Subcutaneous adipose tissue (tissue), 4 donors: ENCODE data around the gene FAM124A. TPM values are rescaled to one million over a fixed set of nuclear protein-coding genes. Genes with fewer than 3 reads are reported as not detected.

Experiments
- total RNA-seq, 4 donors: library from RNA; depleted of rRNA; stranded (reverse); fragments of >200 nt; gene quantifications; one replicate each; pipeline ENCODE4 v1.1.0, GENCODE V29; 2016
- TF ChIP-seq, protein P1 (sequence below): fragments of 450-650 bp; IDR thresholded peaks from one replicate; pipeline ENCODE4 v1.5.1; 2016; ENCODE audit warnings: low read depth, mild to moderate bottlenecking, control low read depth, antibody characterized with exemption, moderate library complexity

The FAM124A gene
- total RNA-seq, 4 donors from 2014 or later, result 3.2 to 8.1 (median 5.8) TPM

DNA sequence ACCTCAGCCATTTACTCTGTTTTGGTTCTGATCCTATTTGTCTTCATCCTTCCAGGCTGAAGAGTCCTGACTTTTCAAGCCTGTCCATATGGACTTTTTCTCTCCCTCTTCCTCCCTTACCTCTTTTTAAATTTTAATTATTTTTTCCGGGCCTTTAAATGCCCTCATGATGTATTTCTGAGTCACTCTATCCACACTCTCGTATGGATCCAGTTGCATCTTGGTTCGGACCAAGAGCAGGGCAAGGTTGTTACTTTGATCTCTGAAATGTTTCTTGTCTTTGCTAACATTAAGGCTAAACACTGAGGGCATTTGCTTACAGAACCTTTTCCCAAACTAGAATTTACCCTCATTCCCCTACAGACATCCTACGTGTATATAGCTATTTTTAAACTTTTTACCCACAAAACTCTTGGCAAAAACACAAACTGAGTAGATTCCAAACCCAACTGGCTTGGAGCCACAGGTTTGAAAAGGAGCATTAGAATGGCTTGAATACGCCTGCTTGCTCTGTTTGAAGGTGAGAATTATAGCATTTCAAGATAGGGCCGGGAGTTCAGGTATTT lies 69.9 kb downstream of the FAM124A start:
- TF ChIP-seq, protein P1, sequence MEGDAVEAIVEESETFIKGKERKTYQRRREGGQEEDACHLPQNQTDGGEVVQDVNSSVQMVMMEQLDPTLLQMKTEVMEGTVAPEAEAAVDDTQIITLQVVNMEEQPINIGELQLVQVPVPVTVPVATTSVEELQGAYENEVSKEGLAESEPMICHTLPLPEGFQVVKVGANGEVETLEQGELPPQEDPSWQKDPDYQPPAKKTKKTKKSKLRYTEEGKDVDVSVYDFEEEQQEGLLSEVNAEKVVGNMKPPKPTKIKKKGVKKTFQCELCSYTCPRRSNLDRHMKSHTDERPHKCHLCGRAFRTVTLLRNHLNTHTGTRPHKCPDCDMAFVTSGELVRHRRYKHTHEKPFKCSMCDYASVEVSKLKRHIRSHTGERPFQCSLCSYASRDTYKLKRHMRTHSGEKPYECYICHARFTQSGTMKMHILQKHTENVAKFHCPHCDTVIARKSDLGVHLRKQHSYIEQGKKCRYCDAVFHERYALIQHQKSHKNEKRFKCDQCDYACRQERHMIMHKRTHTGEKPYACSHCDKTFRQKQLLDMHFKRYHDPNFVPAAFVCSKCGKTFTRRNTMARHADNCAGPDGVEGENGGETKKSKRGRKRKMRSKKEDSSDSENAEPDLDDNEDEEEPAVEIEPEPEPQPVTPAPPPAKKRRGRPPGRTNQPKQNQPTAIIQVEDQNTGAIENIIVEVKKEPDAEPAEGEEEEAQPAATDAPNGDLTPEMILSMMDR, result no peak

DNA sequence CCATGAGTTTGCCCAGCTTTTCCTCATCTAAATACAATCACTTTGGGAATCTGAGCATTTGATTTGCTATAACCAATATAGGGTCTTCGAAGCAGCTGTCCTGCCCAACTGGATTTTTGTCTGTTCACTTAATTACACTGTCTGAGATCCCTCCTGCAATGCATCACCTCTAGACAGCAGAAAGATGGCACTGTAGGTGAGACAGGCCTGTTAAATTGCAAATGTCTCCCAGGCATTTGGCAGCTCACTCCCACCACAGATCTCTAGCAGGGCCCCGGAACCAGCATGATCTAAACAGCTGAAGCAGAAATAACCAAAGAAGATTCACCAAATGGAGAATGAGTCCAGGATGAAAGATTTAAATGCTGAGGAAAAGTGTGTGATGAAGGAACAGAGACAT lies 75.4 kb downstream of the FAM124A start:
- TF ChIP-seq, protein P1, result no peak

DNA sequence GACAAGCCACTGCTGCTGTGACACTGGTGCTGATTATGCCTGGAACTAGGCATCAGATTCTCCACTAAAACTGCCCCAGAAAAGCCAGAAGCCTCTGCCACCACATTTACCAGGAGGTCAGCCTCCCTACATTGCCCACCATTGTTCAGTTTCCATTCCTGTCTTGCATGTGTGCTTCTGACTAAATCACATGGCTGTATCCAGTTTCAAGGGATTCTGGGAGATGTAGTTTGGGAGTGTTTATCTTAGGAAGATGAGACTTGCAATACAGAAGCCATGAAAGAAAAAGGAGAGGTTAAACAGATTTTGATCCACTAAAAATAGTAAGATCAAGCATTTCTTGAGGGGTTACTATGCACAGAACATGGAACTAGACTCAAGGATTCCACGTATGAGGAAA lies 76.6 kb downstream of the FAM124A start:
- TF ChIP-seq, protein P1, result no peak

DNA sequence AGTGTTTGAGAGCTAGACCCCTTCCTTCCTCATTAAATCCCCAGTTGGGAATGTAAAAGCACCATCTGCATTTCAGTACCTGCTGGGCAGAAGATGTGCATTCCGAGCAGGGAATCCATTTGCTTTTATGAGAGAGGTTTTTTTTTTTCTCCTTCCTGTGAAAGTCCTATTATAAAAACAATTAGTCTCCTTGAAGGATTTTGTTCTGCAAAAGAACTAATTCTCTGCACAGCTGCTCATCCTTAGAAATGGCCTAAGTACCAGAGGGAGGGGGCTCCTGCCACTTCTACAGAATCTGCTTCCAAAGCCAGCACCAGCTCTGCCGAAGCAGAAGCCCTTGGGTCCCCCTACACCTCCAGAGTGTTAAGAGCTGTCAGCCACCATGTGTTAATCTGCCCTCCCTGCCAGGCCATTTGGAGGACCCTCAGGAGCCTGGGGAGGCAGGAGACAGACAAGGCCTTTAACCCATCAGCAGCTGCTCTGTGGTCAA lies 80.9 kb downstream of the FAM124A start:
- TF ChIP-seq, protein P1, result no peak

DNA sequence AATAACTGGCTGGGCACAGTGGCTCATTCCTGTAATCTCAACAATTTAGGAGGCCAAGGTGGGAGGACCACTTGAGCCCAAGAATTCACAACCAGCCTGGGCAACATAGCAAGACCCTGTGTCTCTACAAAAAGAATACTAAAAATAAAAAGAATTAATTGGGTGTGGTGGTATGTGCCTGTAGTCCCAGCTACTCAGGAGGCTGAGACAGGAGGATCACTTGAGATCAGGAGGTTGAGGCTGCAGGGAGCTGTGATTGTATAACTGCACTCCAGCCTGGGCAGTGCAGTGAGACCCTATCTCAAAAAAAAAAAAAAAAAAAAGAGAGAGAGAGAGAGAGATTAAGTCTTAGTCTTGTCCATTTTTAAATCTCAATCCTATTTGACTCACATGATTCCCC lies 81.7 kb downstream of the FAM124A start:
- TF ChIP-seq, protein P1, result no peak

DNA sequence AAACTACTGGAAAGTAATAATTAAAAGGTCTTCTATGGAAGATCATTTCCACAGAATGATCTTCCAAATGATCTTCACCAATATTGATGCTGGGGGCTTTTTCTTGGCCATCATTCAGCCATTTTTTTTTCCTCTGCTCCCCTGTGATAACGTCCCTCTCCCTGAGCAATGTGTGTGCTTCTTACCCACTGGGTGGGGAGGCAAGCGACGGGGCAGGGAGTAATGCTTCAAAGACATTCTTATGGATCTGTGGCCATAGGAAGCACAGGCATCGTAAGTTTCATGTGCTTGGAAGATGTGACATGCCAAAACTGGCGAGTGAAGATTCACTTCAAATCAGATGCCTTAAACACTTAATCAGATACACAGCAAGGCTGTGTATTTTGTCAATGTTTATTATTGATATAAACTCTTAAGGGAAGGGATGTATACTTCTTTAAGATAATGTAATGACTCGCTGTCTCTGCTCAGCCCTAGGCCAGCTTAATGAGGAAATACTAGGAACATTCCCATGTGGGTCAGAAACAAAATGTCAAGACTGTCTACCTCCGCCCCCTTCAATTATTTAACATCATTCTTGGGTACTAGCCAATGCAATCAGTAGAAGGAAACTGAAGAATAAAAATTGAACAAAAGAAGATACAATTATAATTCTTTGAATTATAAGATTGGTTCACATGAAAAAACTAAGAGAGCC lies 83.2 kb downstream of the FAM124A start:
- TF ChIP-seq, protein P1, result no peak

DNA sequence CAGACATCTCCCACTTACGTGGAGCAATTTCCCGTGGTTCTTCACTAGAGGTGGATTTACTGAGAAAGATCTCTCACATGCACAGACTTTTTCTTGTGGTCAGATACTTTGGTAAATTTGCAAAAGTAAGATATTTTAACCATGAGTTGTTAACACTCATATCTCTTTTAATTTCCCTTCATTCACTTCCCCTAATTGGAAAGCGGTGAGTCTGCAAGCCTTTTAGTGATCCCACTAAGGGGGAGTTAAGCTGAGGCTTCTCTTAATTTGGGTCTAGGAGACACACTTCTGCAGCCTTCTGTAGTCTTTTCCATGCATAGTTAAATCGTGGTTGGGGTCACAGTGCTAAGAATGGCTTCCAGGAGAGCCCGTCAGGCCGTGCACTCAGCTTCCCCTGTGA lies 86.6 kb downstream of the FAM124A start:
- TF ChIP-seq, protein P1, result no peak
